ACC112 (cell line): ENCODE measurements around the gene SGCA.

Source experiments
- H2AFZ ChIP-seq: fragments of 200-600 bp; sonication (generic); one replicate; pipeline ENCODE4 v1.6.0; 2017; ENCODE audit warnings: antibody characterized with exemption, low read length; ENCODE audit not compliant: unreplicated experiment
- H3K27ac ChIP-seq: fragments of 200-600 bp; sonication (generic); 2 replicates; pipeline ENCODE4 v1.5.1; 2014; ENCODE audit warnings: low read depth, mild to moderate bottlenecking, antibody characterized with exemption, low read length, moderate library complexity
- H3K27me3 ChIP-seq: fragments of 200-600 bp; sonication (generic); 2 replicates; pipeline ENCODE4 v1.6.1; 2014; ENCODE audit warnings: mild to moderate bottlenecking, antibody characterized with exemption, low read length, moderate library complexity, mixed read lengths; ENCODE audit not compliant: insufficient read depth
- H3K36me3 ChIP-seq: fragments of 200-600 bp; sonication (generic); 2 replicates; pipeline ENCODE4 v1.6.1; 2016; ENCODE audit warnings: mild to moderate bottlenecking, antibody characterized with exemption, low read length, moderate library complexity, mixed read lengths; ENCODE audit not compliant: insufficient read depth
- H3K4me1 ChIP-seq: fragments of 200-600 bp; sonication (generic); one replicate; pipeline ENCODE4 v1.6.1; 2016; ENCODE audit warnings: low read length, mixed read lengths; ENCODE audit not compliant: insufficient read depth, unreplicated experiment, control insufficient read depth
- H3K4me3 ChIP-seq: fragments of 200-600 bp; sonication (generic); 2 replicates; pipeline ENCODE4 v1.5.1; 2014; ENCODE audit warnings: mild to moderate bottlenecking, low read depth, low read length
- H3K79me2 ChIP-seq: fragments of 200-600 bp; sonication (generic); one replicate; pipeline ENCODE4 v1.6.0; 2016; ENCODE audit warnings: low read length; ENCODE audit not compliant: control insufficient read depth, unreplicated experiment, insufficient read depth

The SGCA gene

DNA sequence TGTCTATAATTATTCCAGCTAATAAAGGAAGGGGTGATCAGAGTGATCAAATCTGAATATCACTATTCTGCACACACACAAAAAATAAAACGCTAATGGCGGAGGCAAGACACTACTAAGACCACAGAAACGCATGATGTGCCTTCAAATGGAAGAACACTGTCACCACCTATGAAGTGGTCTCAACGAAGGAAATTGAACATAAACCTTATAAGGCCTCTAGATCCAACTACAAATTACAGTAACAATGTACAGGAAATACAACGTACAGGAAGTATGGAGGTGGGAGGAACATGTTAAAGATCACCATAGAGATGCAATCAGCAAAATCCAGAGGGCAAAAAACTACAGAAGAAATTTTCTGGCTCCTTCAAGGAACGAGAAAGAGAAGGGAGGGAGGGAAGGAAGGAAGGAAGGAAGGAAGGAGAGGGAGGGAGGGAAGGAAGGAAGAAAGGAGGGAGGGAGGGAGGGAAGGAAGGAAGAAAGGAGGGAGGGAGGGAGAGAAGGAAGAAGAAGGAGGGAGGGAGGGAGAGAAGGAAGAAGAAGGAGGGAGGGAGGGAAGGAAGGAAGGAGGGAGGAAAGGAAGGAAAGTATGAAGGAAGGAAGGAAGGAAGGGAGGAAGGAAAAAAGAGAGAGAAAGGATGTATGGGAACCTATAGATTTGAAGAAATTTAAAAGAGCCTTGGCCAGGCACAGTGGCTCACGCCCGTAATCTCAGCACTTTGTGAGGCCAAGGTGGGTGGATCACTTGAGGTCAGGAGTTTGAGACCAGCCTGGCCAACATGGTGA lies 3.1 kb upstream of the SGCA start:
- Histone ChIP-seq H3K36me3 (no peaks in the 10 kb centered on the region), H3K4me3 (no peak overlapping the region), H3K79me2 (no peaks in the 10 kb centered on the region), H3K27ac (no peak overlapping the region), H2AFZ (no peak overlapping the region), H3K27me3 (no peaks in the 10 kb centered on the region), H3K4me1 (peaks cover 4% of the 10 kb centered on the region)

DNA sequence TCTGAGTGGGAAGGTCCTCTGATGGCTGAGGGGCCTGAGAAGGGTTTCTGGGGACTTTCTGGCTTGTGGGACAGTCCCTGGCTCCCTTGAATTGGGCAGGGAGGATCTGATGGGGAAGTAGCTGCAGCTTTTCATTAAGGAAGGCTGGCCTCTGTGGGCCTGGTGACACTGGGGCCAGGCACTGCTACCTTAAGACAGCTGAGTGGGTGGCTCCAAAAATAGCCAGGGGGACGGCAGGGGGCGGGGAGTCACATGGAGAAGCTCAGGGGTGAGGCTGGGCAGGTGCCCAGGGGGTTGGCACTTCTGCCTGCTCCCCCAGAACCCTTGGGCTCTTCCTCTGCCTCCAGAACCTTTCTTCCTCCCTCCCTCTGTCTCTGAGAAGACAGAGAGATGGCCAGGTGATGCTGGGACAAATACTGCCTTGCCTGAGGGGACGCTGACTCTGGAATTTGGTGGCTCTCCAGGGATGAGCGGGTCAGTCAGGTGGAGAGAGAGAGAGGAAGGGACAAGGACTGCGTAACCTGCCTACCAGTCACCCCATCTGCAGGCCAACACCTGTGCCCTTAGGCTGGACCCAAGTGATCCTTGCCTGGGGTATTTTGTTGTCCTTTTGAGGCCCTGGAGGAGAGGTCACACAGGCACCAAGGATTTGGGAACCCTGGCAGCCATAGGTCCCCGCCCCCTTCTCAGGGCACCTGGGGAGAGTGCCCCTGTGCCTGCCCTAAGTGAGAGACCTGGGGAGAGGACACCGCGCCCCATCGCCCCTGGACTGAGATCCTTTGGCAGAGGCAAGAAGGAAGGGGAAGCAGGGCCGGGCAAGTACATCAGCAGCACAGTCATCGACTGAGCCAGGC lies 1.7 kb upstream of the SGCA start:
- peaks cover 4% of the 10 kb centered on the region for H3K4me1 ChIP-seq
- H3K79me2 ChIP-seq, result no peaks in the 10 kb centered on the region
- H2AFZ ChIP-seq, result no peak overlapping the region
- H3K27ac ChIP-seq, result no peak overlapping the region
- no peak overlapping the region for H3K4me3 ChIP-seq
- H3K36me3 ChIP-seq, result no peaks in the 10 kb centered on the region
- H3K27me3 ChIP-seq, result no peaks in the 10 kb centered on the region

DNA sequence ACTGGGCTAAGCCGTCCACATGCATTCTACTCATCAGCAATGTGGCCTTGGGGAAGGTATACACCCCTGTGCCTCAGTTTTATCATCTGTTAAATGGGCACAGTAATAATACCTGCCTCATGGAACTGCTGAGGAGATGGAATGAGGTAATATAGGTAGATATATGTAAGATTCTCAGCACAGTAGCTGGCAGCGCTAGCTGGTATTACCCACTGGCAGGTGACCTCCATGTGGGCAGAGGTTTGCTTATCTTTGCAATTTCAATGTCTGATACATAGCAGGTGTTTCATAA lies 1.2 kb upstream of the SGCA start:
- Histone ChIP-seq H3K36me3 (no peaks in the 10 kb centered on the region), H3K27ac (no peak overlapping the region), H3K4me1 (peaks cover 6% of the 10 kb centered on the region), H3K79me2 (no peaks in the 10 kb centered on the region), H3K27me3 (no peaks in the 10 kb centered on the region), H2AFZ (no peak overlapping the region), H3K4me3 (no peak overlapping the region)

DNA sequence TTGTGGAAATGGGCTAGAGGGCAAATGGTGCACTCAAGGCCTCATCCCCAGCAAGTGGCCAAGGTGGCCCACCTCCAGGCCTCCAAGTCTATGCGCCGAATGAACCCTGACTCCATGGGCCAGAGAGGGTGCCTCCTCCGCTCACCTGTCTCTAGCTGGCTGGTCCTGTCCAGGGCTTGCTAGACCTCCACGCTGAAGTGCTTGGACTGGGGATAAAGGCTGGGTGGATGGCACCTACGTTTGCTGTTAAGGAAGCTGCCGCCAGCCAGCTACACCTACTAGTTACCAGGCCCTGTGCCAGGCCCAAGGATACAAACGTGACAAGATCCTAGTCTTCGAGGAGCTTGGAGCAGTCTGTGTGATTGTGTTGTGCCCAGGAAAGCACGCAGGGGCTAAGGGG lies 739 bp upstream of the SGCA start:
- no peak overlapping the region for H2AFZ ChIP-seq
- H3K27me3 ChIP-seq, result no peaks in the 10 kb centered on the region
- peaks cover 7% of the 10 kb centered on the region for H3K4me1 ChIP-seq
- H3K36me3 ChIP-seq, result no peaks in the 10 kb centered on the region
- H3K27ac ChIP-seq, result no peak overlapping the region
- no peak overlapping the region for H3K4me3 ChIP-seq
- H3K79me2 ChIP-seq, result no peaks in the 10 kb centered on the region

DNA sequence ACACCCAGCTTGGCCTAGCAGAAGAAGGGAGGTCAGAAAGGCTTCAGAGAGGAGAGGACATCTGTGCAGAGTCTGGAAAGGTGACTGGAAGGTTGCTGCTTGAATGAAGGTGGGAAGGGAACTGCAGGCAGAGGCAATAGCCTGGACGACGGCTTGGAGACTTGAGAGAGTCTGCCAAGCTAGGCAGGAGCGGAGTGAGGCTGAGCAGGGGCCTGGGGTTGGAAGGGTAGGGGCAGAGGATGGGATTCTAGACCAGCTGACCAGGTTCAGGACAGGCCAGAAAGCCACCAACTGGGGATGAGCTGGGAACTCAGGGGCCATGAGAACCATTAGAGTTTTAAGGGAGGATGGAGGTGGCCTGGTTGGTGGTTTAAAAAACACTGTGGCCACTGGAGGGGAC lies 339 bp upstream of the SGCA start:
- no peak overlapping the region for H3K27ac ChIP-seq
- no peaks in the 10 kb centered on the region for H3K36me3 ChIP-seq
- no peaks in the 10 kb centered on the region for H3K27me3 ChIP-seq
- H3K4me3 ChIP-seq, result no peak overlapping the region
- no peak overlapping the region for H2AFZ ChIP-seq
- no peaks in the 10 kb centered on the region for H3K79me2 ChIP-seq
- H3K4me1 ChIP-seq, result peaks cover 7% of the 10 kb centered on the region

DNA sequence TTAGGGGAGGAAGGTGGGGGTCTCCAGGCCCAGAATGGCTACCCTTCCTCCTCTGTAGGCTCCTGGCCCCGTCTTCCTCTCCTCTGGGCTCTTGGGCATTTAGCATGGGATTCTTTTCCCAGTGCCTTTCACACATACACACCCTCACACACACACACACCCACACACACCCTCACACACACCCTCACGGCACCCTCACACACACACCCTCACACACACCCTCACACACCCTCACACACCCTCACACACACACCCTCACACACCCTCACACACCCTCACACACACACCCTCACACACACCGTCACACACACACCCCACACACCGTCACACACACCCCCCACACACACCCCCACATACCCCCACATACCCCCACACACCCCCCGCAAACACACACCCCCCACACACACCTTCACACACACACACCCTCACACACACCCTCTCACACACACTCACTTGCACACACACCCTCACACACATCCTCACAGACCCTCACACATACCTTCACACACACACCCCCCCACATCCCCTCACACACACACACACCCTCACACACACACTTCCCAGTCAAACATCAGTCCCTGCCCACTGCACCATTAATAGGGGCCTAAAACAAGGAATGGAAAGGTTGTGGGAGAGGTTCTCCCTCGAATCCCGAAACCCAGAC lies 845 bp downstream of the SGCA start:
- Histone ChIP-seq H3K36me3 (no peaks in the 10 kb centered on the region), H2AFZ (no peak overlapping the region), H3K79me2 (no peaks in the 10 kb centered on the region), H3K27ac (no peak overlapping the region), H3K4me1 (peaks cover 6% of the 10 kb centered on the region), H3K4me3 (no peak overlapping the region), H3K27me3 (no peaks in the 10 kb centered on the region)

DNA sequence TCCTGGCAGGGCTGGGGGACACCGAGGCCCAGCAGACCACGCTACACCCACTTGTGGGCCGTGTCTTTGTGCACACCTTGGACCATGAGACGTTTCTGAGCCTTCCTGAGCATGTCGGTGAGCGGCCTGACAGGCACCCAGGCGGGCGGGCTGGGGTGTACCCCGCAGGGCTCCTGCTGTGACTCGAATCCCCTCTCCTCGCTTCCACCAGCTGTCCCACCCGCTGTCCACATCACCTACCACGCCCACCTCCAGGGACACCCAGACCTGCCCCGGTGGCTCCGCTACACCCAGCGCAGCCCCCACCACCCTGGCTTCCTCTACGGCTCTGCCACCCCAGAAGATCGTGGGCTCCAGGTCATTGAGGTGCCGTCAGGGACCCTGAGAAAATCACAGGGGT lies 1.6 kb downstream of the SGCA start:
- Histone ChIP-seq H3K36me3 (no peaks in the 10 kb centered on the region), H3K27me3 (no peaks in the 10 kb centered on the region), H3K4me3 (no peak overlapping the region), H3K4me1 (peaks cover 2% of the 10 kb centered on the region), H2AFZ (no peak overlapping the region), H3K79me2 (no peaks in the 10 kb centered on the region), H3K27ac (no peak overlapping the region)

DNA sequence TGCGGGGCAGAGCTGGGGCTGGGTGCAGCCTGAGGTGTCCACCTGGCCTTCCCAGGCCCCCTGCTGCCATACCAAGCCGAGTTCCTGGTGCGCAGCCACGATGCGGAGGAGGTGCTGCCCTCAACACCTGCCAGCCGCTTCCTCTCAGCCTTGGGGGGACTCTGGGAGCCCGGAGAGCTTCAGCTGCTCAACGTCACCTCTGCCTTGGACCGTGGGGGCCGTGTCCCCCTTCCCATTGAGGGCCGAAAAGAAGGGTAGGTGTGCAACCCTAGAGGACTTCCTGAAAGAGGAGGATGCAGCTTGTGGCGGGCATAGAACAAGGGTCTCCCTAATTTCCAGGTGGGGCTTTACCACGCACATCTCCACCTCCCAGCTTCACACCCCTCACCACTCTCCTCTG lies 2.5 kb downstream of the SGCA start:
- H3K27me3 ChIP-seq, result no peaks in the 10 kb centered on the region
- no peak overlapping the region for H2AFZ ChIP-seq
- no peak overlapping the region for H3K27ac ChIP-seq
- no peak overlapping the region for H3K4me3 ChIP-seq
- H3K36me3 ChIP-seq, result no peaks in the 10 kb centered on the region
- H3K4me1 ChIP-seq, result peaks cover 8% of the 10 kb centered on the region
- H3K79me2 ChIP-seq, result no peaks in the 10 kb centered on the region

DNA sequence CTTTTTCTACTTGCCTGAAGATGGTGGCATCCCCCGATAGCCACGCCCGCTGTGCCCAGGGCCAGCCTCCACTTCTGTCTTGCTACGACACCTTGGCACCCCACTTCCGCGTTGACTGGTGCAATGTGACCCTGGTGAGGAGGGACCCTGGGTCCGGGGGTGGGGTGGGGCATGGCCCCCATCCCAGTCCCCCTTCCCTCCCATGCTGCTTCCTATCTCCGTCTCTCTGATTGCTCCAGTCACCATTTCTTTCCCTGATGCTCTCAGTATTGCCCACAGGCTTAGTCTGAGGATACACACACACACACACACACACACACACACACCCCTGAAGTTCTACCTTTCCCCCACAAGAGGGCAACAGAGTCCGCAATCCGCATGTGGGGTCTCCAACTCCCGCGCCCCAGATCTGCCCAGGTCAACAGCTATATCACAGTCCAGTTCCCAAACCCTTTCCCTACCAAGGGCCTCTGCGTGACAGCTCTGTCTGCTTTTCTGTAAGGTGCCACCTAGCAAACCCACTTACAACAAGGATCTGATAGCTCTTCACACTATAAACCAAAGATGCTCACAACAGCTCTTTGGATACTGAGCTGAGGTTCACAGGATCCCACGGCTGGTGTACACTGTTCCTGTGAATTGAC lies 3.4 kb downstream of the SGCA start:
- H2AFZ ChIP-seq, result no peak overlapping the region
- no peak overlapping the region for H3K27ac ChIP-seq
- peaks cover 15% of the 10 kb centered on the region for H3K4me1 ChIP-seq
- no peaks in the 10 kb centered on the region for H3K27me3 ChIP-seq
- H3K79me2 ChIP-seq, result no peaks in the 10 kb centered on the region
- no peak overlapping the region for H3K4me3 ChIP-seq
- H3K36me3 ChIP-seq, result no peaks in the 10 kb centered on the region

DNA sequence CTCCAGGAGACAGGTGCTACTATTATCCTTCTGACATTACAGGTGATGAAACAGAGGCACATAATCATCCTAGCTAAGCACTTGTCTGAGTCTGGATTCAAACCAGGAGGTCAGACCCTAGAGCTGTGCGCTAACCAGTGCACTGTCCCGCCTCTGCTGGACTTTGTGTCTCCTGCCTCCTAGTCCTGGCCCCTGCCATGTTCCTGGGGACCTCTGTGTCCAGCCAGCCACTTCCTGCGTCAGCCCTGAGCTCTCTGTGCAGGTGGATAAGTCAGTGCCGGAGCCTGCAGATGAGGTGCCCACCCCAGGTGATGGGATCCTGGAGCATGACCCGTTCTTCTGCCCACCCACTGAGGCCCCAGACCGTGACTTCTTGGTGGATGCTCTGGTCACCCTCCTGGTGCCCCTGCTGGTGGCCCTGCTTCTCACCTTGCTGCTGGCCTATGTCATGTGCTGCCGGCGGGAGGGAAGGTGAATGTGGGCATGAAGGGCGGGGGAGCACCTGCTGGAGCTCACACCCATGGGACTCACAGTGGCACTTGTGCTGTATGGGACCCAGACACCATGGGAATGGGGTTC lies 4.2 kb downstream of the SGCA start:
- no peak overlapping the region for H3K27ac ChIP-seq
- H3K79me2 ChIP-seq, result no peaks in the 10 kb centered on the region
- no peak overlapping the region for H2AFZ ChIP-seq
- H3K4me3 ChIP-seq, result no peak overlapping the region
- no peaks in the 10 kb centered on the region for H3K27me3 ChIP-seq
- H3K4me1 ChIP-seq, result peaks cover 15% of the 10 kb centered on the region
- no peaks in the 10 kb centered on the region for H3K36me3 ChIP-seq
